NCI-H1048 (cell line): Measurements from ENCODE around the gene TRAPPC2L.
"Not testable (repeated sequence)": the region's sequence is repeated elsewhere in the genome, so short reads cannot be mapped to it uniquely, and the experiment has no call there.

Experiments
- DNase-seq: peaks from one replicate; lab custom pipeline; 2025; lab: John Stamatoyannopoulos, UW

Gene TRAPPC2L

DNA sequence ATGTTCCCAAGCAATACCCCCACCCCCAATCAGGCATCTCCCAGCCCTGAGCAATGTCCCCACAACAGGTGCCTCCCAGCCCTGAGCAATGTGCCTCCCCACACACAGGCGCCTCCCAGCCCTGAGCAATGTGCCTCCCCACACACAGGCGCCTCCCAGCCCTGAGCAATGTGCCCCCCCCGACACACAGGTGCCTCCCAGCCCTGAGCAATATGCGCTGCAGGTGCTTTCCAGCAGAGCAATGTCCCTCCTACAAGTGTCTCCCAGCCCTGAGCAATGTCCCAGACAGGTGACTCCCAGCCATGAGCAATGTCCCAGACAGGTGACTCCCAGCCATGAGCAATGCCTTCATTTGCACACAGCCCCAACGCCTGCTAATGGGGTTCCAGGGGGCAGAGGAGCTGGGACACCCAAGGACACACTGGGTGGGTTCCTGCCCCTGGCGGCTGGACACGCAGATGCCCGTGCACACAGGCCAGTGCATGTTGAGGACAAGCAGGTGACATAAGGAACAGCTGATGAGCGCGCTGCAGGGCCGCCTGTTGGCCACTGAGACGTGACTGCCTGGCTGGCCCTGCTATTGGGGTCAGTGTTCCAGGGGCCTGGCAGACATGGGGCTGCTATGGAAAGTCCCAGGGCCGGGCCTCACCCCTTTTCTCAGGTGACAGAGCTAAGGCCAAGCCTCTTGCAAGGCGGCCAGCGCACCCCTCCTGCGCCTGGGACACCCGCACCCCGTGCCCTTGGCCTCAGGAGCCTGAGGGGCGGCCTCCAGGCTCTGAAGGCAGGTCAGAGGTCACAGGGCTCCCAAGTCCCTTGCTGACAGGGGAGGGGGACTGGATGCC is 36.4 kb downstream of the TRAPPC2L start:
- DNase-seq: no peak

DNA sequence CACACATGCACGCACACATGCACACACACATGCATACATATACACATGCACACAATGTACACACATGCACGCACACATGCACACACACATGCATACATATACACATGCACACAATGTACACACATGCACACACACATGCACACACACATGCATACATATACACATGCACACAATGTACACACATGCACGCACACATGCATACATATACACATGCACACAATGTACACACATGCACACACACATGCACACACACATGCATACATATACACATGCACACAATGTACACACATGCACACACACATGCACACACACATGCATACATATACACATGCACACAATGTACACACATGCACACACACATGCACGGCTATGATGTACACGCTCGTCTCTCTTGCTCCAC is 37.3 kb downstream of the TRAPPC2L start:
- DNase-seq: not testable (repeated sequence)

DNA sequence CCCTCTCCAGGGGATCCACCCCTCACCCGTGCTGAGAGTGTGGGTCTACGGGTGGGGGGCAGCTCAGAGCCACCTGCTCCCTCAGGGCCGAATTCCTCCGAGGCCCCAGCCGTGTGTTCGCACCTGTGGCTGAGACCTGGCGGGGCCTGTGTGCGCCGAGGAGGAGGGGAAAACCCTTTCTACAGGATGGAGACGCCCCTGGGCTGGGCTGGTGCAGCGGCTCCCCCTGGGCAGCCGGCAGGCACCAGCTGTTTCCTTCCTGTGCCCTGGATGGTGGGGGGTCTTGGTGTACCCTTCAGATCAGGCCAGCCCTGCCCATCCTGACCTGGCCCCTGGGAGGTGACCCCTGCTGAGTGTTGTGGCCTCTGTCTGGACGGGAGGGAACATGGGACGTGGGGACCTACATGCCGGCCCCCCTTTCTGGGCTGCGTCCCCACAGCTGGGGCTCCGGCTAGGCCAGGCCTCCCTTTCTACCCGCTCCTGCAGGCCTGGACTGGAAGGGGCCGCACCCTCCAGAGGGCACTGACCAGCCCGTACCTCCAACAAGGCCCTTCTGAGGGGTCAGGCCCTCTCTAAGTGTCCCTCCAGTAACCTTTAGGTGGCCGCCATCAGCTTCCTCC is 37.9 kb downstream of the TRAPPC2L start:
- DNase-seq: no peak

DNA sequence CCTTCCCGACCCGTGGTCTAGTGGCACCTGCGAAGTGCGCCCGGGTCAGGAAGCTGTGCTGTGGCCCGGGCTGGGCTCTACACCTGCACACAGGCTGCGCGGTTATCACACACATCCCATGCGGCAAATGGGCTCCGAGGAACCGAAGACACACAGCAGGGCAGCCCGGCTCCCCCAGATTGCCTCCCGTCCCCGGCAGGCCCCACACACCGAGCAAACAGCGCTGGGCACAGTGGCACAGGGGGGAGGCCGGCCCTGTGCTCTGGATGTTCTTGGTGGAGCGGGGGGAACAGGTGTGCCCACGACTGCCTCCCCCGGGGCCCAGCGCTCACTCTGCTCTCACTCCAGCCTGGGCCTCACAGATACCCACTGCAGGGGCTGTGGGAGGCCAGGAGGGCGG is 38.4 kb downstream of the TRAPPC2L start:
- DNase-seq: no peak

DNA sequence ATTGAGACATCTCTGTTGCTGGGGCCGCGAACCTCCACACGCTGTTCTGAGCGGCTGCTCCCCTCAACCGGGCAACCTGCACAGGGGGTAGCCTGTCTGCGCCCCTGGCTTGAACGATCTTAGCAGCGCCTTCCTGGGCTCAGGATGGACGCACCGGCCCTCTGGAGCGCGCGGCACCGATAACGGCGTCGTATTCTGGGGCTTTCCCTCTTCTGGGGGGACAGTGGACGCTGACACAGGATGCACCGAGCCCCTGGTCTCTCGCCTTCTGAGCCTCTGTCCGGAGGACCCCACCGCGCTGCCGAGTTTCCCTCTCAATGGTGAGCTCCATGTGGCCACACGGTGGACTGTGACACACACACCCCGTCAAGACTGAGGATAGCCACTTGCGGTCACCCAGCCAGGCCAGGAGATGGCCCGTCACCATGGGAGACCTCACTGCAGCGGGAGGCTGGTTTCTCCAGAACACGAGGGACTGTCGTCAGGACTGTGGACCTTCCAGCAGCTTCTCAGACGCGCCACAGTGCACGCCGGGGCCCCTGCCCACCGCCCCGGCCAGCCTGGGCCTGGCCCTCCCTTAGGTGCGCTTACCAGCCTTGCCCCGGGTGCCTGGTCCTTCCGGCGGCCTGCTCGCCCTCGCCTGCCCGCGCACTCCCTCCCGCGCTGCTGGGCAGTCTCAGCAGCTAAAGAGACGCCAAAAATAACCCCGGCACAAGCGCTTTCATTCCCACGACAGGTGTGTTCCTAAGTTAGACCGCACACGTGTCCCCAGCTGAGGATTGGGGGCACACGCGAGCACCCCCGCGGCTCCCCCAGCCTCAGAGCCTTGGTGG is 39.5 kb downstream of the TRAPPC2L start:
- DNase-seq: no peak

DNA sequence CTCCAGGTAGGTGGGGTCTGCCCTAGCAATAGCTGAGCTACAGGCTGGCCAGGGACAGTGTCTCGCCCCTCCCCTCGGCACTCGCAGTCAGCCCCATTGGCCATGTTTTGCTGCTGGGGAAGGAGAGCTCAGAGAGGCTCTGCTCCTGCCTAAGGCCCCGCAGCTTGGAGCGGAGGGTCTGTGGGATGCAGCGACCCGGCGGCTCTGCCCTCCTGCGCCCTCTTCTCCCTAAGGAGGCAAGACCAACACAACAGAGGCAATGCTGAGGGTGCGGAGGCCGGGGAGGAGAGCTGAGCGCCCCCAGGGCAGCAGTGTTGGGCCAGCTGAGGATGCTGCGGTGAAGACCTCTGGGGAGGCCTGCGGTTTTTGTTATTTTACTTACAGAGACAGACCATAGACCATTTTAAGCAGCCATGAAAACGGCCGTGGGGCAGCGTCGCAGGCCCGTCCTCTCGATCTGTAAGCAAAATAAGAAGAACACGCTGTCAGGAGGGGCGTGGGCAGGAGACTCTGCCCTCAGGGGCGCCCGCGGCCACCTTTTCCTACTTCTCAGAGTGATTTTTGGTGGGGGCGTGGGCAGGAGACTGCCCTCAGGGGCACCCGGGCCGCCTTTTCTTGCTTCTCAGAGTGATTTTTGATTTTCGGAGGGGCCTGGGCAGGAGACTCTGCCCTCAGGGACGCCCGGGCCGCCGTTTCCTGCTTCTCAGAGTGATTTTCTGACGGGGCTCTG is 40.9 kb downstream of the TRAPPC2L start:
- no peak for DNase-seq

DNA sequence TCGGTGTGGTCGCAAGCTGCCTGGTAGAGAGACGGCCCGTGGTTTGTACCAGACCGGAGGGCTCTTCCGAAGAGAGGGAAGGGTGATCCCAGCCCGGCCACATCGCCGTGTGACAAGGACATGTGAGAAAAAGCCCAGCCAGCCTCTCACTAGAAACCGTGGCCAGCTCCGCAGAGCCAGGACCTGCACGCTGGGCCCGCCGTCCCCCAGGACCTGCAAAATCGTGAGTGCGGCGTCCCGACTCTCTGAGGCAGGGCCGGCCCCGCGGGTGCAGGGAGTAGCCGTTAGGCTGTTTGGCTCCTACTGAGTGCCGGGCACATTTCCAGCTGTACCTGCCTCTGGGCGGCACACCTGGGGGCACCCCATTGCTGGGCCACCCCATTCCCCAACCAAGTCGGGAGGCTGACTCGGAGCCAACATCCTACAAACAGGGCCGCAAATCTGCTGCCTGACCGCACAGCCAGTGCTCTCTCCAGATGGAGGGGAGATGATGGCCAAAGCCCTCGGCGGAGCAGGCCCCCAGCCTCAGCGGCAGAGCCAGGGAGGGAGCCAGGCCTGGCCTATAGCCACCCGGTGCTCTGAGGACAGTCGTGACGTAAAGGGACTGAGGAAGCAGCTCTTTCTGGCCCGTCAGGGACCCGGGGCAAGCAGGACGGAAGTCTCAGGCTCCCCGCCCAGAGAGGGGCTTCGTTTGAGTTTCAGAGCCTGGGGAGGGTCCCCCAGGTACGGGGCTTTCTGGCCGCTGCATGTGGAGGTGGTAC is 43.2 kb downstream of the TRAPPC2L start:
- no peak for DNase-seq

DNA sequence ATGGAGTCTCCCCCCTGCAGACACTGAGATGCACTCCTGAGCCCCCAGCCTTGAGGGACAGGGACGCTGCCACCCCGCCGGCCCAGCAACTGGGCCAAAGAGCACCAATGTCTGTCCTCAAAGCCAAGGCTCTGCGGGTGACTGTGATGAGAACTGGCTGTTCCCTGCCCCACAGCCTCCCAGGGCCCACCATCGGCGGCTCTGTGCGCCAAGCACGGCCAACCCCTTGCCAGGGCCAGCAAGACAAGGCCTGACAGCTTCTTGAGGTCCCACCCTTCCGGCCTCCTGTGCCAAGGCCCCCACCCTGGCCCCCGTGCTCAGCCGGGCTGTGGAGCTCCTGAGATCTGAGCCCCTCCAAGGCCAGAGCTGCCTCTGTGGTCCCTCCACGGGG is 43.7 kb downstream of the TRAPPC2L start:
- DNase-seq: no peak

DNA sequence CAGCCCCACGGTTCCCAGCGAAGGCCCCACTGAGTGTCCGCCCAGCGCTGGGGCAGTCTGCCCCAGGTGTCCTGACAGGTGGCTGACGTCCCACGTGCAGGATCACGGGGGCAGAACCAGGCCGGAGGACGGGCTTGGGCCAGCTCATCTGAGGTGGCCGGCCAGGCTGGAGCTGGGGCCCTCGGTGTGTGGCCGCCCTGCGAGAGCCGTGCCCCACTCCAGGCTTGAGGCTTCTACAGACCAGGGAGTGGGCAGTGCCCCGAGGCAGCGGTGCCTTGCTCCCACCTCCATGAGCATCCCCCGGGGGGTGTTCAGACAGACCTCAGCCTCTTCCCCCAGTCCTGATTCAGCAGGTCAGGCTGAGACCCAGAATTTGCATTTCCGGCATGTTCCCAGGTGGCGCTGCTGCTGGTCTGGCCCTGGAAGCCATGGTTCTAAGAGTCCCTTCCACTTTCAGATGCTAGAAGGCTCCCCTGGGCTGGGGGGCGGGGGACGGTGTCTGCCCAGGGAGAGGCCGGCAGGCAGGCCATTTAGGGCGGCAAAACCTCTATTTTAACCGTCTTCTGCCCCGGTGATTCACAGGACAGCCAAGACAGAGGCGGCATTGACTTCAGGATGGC is 44.9 kb downstream of the TRAPPC2L start:
- DNase-seq: no peak

DNA sequence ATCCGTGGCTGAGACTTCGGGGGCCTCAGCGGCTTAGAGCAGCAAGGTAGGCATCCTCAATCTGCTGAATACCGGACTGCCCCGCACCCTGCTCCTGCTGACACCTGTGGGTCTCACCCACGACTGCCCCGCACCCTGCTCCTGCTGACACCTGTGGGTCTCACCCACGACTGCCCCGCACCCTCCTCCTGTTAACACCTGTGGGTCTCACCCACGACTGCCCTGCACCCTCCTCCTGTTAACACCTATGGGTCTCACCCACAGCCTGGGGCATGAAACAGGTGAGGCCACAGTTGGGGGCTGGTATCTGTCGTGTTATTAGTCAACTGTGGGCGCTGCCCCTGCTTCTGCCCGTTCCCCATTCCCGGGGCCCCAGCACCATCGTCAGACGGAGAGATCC is 45.8 kb downstream of the TRAPPC2L start:
- DNase-seq: no peak

DNA sequence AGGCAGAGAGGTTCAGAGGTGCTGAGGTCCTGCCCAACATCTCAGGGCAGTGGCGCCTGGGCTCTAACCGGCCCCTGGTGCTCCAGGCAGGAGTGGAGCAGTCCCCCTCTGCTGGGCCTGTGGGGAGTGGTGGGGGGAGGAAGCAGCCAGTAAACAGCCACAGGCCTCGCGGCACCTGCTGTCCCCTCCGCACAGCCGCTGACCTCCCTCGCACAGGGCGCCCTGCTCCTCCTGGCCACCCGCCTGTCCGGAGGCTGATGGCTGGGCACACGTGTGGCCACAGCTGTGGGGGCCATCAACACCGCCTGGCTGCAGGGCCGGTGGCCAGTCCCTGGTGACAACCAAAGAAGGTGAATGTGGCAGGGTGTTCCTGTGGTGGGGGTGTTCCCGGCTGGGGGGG is 46.3 kb downstream of the TRAPPC2L start:
- DNase-seq: no peak

DNA sequence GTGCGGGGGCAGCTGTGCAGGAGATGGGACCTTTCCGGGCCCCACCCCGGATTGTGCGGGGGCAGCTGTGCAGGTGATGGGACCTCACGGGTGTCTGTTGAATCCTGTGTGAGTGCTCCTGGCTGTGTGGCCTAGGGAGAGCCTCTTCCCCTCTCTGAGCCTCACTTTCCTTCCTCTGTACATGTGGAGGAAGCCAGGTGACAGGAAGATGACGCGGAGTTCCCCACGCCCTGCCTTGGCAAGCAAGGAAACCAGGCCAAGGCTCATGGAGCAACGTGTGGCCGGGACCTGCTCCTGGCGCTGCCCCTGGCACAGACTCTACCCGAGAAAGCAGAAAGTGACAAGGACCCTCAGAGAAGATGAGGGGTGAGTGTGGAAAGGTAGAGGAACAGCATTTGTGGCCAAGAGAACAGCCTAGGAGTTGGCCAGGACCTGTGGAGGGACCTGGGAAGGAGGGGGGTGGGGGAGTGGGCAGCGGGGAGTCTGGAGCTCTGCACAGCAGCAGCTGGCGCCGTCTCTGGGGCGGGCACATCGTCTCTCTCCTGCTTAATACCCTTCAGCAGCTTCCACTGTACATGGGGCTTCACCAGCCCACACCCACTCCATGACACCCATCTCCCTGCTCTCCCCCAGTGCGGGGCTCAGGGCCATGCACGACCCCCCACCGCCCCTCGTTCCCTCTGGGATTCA is 47.9 kb downstream of the TRAPPC2L start:
- no peak for DNase-seq

DNA sequence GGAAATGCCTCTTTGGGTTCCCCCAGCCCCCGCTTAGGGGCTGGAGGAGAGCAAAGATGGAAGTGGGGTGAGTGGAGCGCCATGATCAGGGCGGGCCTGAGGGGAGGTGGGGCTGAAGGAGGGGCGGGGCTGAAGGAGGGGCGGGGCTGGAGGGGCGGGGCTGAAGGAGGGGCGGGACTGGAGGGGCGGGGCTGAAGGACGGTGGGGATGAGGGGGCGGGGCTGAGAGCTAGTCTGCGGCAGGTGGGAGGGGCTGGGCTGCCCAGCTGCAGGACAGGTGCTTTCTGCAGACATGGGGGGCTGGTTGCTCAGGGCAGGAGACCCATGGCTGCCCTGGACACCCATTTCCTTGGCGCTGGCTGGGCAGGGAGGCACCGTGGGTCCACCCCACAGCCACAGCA is 48.6 kb downstream of the TRAPPC2L start:
- no peak for DNase-seq

DNA sequence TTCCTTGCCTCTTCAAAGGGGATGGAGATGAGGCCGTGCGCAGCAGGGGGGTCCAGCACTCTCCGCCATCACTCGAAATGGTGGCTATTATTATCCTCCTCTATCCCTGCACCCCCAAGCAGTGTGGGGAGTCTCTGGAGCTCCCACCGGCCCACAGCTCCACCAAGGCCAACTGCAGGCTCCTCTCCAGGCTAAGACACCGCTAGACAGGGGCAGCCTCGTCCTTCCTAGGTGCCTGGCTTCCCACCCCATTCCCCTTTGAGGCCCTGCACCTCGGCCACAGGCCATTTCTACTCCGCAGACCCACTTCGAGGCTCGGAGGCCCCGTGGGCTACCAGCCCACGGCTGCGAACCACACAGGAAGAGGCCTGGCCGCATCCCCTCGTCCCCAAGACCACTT is 49.1 kb downstream of the TRAPPC2L start:
- DNase-seq: no peak

DNA sequence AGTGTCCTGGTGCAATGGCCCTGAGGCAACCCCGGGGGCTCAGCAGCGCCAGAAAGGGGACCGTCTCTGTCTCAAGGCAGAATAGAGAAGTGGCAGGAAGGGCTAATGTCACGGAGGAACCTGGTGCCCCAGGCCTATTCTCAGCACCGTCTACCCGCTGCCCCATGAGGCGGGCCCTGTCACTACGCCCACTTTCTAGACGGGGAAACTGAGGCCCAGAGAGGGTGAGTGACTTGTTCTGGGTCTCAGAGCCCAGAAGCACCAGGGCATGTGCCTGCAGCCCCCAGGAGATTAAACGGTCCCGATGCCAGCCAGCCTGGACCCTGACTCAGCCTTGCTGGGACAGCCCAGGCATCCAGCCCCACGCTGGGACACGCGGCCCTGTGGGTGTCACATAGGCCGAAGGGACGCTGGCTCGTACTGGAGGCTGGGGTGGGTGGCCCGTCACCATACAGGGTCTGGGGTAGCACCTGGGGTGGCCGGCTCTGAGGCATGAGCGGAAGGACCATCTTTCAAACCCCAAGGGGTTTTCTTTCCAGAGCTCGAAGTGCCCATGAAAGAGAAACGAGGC is 49.7 kb downstream of the TRAPPC2L start:
- no peak for DNase-seq

DNA sequence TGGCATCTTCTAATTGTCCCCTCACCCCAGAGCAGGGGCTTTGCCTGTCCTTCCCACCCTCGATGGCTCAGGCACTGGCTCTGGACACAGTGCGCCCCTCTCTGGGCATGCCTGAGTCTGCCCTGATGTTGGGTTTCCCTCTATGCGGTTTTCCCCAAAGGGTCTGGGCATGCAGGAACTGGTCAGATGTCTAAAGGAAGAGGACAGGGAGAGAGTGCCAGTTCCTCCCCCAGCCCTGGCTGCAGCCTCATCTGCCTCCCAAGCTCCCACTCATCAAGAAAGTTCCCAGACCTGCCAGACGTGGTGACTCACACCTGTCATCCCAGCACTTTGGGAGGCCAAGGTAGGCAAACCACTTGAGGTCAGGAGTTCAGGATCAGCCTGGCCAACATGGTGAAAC is 50.8 kb downstream of the TRAPPC2L start:
- no peak for DNase-seq

DNA sequence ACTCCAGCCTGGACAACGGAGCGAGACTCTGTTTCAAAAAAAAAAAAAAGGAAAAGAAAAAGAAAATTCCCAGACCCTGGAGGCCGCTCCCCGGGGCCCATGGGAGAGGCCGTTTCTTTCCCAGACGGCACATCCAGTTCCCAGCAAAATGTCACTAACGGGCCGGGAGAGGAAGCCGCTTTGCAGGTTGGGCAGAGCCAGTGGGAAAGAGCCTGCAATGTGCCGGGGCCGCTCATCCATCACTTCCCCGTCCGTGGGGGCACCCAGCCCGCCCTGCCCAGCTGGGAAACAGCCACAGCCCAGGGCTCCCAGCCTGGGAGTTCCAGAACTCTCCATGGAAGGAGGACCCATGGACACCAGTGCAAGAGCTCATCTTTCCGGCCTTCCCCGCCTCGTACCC is 51.4 kb downstream of the TRAPPC2L start:
- DNase-seq: no peak

DNA sequence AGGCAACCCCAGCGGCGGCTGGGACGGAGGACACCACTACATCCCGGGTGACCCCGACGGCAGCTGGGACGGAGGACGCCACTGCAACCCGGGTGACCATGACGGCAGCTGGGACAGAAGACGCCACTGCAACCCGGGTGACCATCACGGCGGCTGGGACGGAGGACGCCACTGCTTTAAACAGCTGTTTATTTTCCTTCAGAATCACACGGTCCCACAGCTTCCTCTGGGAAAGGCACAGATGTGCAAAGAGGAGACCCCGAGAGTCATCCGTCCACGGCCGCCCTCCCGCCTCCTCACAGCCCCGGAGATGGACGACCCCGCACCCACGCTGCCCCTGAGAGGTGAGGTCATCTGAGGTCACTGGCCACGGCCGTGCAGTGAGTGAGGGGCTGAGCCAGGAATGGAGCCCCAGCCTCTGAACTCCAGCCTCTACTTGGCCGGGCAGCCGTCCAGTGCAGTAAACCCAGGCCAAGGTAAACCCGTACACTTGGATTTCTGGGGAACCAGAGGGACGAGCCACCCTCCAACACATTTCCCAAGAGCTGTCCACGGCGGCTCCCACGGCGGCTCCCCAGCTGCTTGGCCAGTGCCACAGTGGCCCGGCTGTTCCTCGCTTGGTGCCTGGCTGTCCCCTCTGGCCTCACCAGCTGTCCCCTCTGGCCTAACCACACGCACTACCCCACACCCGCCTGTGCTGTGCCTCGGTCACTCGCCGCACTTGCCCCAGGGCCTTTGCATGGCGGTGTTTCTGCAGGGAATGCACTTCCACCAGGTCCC is 52.7 kb downstream of the TRAPPC2L start:
- DNase-seq: no peak
